Body of pancreas (tissue), 4 donors: ENCODE data around the gene TCIRG1.

ENCODE experiments used
- POLR2A ChIP-seq, 3 donors: fragments of 450-650 bp; IDR thresholded peaks; one replicate each; pipeline ENCODE4 v1.6.1; 2016; ENCODE audit warnings: antibody characterized with exemption in 3 of 3, mild to moderate bottlenecking in 2 of 3
- TF ChIP-seq, protein P1 (sequence below), 7 experiments: fragments of 450-650 bp in 4 of 7; fragments of 200-600 bp in 3 of 7; sonication (generic) in 3 of 7; IDR thresholded peaks; one replicate each; pipeline ENCODE4 v1.5.1; 2016 to 2019; ENCODE audit warnings: antibody characterized with exemption in 7 of 7

GRCh38 chr11:68065841-68066240 is 27.0 kb downstream of the TCIRG1 start:
- TF ChIP-seq POLR2A (IDR thresholded peaks at IDR 0.05) = no peak
- TF ChIP-seq, protein P1, sequence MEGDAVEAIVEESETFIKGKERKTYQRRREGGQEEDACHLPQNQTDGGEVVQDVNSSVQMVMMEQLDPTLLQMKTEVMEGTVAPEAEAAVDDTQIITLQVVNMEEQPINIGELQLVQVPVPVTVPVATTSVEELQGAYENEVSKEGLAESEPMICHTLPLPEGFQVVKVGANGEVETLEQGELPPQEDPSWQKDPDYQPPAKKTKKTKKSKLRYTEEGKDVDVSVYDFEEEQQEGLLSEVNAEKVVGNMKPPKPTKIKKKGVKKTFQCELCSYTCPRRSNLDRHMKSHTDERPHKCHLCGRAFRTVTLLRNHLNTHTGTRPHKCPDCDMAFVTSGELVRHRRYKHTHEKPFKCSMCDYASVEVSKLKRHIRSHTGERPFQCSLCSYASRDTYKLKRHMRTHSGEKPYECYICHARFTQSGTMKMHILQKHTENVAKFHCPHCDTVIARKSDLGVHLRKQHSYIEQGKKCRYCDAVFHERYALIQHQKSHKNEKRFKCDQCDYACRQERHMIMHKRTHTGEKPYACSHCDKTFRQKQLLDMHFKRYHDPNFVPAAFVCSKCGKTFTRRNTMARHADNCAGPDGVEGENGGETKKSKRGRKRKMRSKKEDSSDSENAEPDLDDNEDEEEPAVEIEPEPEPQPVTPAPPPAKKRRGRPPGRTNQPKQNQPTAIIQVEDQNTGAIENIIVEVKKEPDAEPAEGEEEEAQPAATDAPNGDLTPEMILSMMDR (IDR thresholded peaks at IDR 0.05) = no peak
